Endometrial microvascular endothelial cells (primary cell): ENCODE data around the gene SLC39A13. TPM values are rescaled to one million over a fixed set of nuclear protein-coding genes. Genes with fewer than 3 reads are reported as not detected.

Experiments used
- in situ Hi-C: cut with HindIII; loops from 2 replicates; pipeline ENCODE4 v1.10.0; 2017; ENCODE audit warnings: low sequenced_read_pairs, low pct_unique_long_range_greater_than_20kb; ENCODE audit errors: inconsistent ontology term
- total RNA-seq: library from RNA; depleted of rRNA; stranded (reverse); fragments of >200 nt; gene quantifications from one replicate; pipeline ENCODE4 v1.2.3, GENCODE V29; 2015; ENCODE audit errors: inconsistent ontology term

The SLC39A13 gene
- total RNA-seq, 1 donor from 2014 or later, result 133 TPM

GRCh38 chr11:47398011-47398410 lies 10.4 kb upstream of the SLC39A13 start:
- in situ Hi-C loops, result no loop called here

DNA sequence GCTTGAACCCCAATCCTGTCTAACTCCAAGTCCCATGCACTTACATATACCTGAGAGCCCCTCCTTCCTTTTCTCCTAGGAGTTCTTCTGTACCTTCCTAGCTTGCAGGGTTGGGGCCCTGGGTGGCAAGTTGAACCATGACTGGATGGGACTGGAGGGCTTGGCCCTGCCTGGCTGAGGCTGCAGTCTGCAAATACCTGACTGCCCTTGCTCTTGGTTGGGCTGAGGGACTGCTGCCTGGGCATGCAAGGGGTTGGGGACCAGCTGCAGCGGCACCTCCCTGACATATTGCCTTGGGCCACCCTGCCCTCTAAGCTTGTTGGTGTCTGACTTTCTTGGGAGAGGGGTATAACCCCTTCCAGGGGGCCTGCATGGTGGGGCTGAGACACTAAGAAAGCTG lies 9.8 kb upstream of the SLC39A13 start:
- in situ Hi-C loops, result no loop called here

DNA sequence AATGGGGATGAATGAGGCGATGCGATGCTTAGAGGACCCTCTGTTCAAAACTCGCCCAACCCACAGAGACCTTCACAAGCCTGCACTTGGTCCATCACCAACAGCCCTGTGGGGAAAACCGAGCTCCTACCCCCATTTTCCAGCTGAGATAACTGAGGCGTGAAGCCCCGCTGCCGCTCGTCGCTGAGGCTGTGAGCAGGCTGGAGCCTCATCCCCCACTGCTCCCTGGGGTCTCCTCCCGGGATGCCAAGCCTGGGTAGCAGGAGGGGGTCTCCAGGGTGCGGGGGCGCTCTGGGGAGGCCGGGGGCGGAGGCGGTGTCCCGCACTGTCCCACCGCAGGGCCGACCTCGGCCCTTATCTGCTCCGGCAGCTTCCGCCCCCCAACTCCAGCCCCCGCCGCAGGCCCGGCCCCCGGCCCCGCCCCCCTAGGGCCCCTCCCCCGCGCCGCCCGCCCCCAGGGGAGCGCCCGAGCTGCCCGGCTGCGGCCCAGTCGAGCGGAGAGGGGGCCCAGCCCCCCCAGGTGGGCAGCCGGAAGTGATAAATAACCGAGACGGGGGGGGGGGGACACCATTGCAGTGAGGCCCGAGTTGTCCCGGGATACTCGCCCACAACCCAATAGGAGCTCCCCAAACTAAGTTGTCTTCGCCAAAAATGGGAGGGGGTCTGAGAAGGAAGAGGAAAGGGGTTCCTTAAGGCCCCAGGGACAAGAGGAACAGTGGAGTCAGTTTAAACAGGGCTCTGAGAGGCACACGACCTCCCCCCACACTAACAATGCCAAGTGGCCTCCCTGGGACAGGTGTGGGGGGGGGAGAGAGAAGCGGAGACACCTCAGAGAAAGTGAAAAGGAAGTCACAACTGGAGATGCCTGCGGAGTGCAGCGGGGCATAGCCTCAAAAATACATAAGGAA lies 8.3 kb upstream of the SLC39A13 start:
- in situ Hi-C loops, result no loop called here

DNA sequence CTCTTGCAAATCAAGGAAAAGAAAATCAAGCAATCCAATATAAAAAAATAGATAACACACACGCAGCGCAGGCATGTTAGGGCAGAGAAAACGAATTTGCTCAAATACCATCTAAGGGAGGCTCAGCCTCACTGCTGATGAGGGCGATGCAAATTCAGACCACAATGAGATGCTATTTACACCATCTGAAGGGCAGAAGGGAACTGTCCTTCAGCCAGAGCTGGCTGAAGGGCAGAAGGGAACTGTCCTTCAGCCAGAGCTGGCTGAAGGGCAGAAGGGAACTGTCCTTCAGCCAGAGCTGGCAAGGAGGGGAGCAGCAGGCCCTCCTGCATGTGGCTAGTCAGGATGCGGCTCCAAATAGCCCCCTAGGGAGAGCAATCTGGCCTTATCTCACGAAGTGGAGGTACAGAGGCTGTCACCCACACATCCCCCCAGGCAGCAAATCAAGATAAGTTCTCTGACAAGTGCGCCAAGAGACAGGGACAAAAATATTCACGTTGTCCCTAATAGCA lies 7.6 kb upstream of the SLC39A13 start:
- in situ Hi-C loops, result no loop called here

DNA sequence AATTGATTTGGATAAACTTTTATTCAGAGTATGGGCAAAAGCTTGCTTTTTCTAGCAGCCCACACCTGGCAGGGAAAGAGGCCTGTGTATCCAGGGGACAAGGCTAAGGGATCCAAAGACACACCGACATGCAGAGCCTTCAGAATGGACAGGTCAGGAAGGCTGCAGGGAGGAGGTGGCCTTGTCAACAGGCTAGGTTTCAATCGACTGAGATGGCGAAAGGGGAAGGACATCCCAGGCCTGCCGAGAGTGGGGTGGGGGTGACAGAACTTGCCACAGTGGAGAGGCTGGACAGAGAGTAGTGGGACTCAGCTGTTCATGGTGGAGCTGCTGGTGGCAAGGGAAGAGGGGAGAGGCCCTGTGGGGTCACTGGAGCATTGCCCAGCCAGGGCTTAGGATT lies 5.3 kb upstream of the SLC39A13 start:
- in situ Hi-C loops, result no loop called here

GRCh38 chr11:47403571-47403970 lies 4.8 kb upstream of the SLC39A13 start:
- in situ Hi-C loops, result no loop called here

GRCh38 chr11:47406896-47407745 lies 1.3 kb upstream of the SLC39A13 start:
- in situ Hi-C loops, result no loop called here

- in situ Hi-C loops, result no loop called here
Observed at GRCh38 chr11:47408598-47409439, 429 bp downstream of the SLC39A13 start.

DNA sequence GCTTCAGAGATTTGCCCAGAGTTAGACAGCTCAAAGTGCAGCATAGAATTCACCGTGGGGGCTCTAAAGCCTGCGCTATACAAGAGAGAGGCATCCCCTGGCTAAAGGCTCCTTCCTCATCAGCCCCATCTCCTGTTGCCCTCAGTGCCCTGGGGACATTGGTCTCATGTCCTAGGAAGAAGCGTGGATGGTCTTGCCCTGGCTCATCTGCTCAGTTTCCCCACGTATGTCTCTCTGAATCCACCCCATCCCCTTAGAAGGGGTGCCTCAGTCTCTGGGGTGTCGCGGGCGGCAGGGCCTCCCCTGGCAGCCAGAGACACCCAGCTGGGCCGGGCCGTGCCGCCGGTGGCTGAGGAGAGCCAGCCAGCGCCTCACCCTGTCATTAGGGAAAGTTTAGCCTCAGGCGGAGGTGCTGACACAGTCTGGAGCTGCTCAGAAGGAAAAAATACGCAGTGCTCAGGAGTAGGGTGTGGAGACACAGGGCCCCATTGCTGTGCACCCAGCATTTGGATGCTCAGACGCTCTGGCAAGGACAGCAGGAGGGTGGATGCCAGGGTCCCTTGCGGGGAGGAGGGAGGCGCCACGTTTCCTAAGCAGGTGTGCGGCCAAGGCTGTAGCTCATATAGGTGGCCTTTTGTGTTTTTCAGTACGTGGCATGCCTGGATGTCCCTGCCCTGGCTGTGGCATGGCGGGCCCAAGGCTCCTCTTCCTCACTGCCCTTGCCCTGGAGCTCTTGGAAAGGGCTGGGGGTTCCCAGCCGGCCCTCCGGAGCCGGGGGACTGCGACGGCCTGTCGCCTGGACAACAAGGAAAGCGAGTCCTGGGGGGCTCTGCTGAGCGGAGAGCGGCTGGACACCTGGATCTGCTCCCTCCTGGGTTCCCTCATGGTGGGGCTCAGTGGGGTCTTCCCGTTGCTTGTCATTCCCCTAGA lies 1.3 kb downstream of the SLC39A13 start:
- in situ Hi-C loops, result no loop called here

GRCh38 chr11:47410370-47411264 lies 2.2 kb downstream of the SLC39A13 start:
- in situ Hi-C loops, result no loop called here

DNA sequence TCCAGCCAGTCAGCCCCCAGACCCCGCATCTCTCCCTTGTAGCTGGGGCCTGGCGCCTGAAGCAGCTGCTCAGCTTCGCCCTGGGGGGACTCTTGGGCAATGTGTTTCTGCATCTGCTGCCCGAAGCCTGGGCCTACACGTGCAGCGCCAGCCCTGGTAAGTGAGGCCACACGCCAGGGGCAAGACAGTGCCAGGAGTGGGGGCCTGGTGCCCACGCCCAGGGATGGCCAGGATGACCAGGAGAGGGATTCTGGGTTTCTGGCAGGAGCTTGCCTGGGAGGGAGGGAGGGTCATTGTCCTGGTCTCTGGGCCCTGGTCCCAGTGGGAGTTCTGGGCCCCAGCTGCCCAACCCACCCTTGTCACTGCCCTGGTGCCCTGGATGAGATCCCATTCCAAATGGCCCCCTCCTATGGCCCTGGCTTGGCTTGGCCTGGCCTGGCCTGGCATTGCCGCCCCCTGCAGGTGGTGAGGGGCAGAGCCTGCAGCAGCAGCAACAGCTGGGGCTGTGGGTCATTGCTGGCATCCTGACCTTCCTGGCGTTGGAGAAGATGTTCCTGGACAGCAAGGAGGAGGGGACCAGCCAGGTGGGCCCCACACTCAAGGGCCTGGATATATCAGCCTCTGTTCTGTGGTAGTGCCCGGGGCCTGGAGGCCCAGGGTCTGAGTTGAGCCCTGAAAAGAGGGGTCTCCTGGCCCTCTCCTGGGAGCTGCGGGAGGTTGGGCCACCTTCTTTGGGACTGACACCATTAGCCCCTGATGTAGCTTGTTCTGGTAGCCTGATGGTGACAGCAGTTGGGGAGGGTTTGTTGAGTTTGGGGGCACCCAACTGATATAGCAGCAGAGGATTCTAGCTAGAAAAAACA lies 3.7 kb downstream of the SLC39A13 start:
- in situ Hi-C loops, result no loop called here

GRCh38 chr11:47413351-47413750 lies 5.0 kb downstream of the SLC39A13 start:
- in situ Hi-C loops, result no loop called here

DNA sequence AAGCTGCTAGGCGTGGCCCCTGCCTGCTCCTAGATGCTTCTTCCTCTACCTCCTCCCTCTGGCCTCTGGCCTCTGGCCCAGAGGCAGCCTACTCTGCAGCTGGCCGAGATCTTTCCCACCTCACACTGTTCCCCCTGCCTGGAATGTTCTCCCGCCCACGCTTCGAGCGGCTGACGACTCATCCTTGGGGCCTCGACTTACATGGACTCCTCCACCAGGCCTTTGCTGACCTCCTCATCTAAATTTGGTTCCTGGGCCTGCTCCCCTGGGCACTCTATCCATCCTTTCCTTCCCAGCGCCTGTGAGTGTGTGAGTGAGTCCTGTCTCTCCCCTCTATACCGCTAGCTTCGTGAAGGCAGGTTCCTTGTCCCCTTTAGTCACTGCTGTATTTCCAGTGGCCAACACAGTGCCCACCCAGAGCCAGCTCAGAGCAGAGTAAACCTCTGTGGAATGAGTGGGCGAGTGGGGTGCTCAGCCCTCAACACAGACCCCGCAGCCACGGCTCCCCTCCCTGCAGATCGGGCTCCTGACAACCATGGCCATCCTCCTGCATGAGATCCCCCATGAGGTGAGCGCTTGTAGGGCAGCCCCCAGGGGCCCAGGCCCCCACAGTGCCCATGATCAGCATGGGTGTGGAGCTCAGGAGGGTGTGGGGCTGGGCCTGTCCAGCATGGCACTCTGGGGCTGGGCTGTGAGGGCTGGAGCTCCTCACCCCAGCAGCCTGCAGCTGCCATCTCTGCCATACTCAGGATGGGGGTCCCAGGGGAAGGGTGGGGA lies 5.7 kb downstream of the SLC39A13 start:
- in situ Hi-C loops, result no loop called here

- in situ Hi-C loops, result no loop called here
Observed at GRCh38 chr11:47414685-47415070, 6.3 kb downstream of the SLC39A13 start.

DNA sequence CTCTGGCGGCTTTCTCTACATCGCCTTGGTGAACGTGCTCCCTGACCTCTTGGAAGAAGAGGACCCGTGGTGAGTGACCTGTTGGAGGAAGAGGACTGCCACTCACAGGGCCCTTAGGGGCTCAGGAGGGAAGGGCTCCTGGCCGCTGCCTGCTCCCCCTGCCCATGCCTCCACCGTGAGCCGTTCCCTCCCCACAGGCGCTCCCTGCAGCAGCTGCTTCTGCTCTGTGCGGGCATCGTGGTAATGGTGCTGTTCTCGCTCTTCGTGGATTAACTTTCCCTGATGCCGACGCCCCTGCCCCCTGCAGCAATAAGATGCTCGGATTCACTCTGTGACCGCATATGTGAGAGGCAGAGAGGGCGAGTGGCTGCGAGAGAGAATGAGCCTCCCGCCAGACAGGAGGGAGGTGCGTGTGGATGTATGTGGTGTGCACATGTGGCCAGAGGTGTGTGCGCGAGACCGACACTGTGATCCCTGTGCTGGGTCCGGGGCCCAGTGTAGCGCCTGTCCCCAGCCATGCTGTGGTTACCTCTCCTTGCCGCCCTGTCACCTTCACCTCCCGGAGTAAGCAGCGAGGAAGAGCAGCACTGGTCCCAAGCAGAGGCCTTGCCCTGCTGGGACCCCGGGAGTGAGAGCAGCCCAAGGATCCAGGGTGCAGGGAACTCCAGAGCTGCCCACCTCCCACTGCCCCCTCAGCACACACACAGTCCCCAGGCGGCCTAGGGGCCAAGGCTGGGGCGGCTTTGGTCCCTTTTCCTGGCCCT lies 6.9 kb downstream of the SLC39A13 start:
- in situ Hi-C loops, result no loop called here
